PC-9 (cell line): ENCODE results near the gene FURIN. TPM values are rescaled to one million over a fixed set of nuclear protein-coding genes. Genes with fewer than 3 reads are reported as not detected.

Experiments
- BruUV-seq: library from RNA; stranded (reverse); fragments of 400-500 nt; replicated peaks from 2 replicates; lab custom pipeline; 2021; lab: Mats Ljungman, UMichigan
- CTCF ChIA-PET: fragments of 300-600 bp; sonication (Branson Sonifier 250); formaldehyde crosslinking; loops from one replicate; lab custom pipeline; 2022; ENCODE audit warnings: antibody characterized with exemption; lab: Charles Lee
- POLR2A ChIA-PET: fragments of 300-600 bp; sonication (Branson Sonifier 250); formaldehyde crosslinking; loops from one replicate; lab custom pipeline; 2022; ENCODE audit warnings: antibody characterized with exemption; ENCODE audit not compliant: unreplicated experiment; lab: Charles Lee
- DNase-seq, 2 experiments: peaks; one replicate each; pipeline versions ENCODE4 v3.0.0 to v3.0.0-alpha.2; 2015 to 2022; ENCODE audit warnings: mixed read lengths in 1 of 2
- H2AFZ ChIP-seq: fragments of 200-600 bp; sonication (generic); 2 replicates; pipeline ENCODE4 v1.8.1; 2017; ENCODE audit warnings: antibody characterized with exemption
- H3F3A ChIP-seq: fragments of 200-600 bp; sonication (generic); 2 replicates; pipeline ENCODE4 v1.8.1; 2017; ENCODE audit warnings: antibody characterized with exemption, mild to moderate bottlenecking, low read depth; ENCODE audit not compliant: insufficient read depth
- H3K27ac ChIP-seq: fragments of 200-600 bp; sonication (generic); 2 replicates; pipeline ENCODE4 v1.6.1; 2016; ENCODE audit warnings: mixed run types
- H3K27me3 ChIP-seq: fragments of 200-600 bp; sonication (generic); 2 replicates; pipeline ENCODE4 v1.6.1; 2016; ENCODE audit warnings: low read depth, mixed run types; ENCODE audit not compliant: insufficient read depth
- H3K36me3 ChIP-seq: fragments of 200-600 bp; sonication (generic); 2 replicates; pipeline ENCODE4 v1.6.1; 2016; ENCODE audit warnings: low read depth, mixed run types
- H3K4me1 ChIP-seq: fragments of 200-600 bp; sonication (generic); replicated peaks from 2 replicates; pipeline ENCODE4 v1.6.1; 2016; ENCODE audit warnings: mixed run types; ENCODE audit not compliant: insufficient read depth
- H3K4me2 ChIP-seq: fragments of 200-600 bp; sonication (generic); 2 replicates; pipeline ENCODE4 v1.6.1; 2017; ENCODE audit warnings: mixed run types
- H3K4me3 ChIP-seq: fragments of 200-600 bp; sonication (generic); 2 replicates; pipeline ENCODE4 v1.6.1; 2016; ENCODE audit warnings: mixed run types
- H3K79me2 ChIP-seq: fragments of 200-600 bp; sonication (generic); 2 replicates; pipeline ENCODE4 v1.6.1; 2017; ENCODE audit warnings: low read depth, mixed run types
- H3K9me2 ChIP-seq: fragments of 200-600 bp; sonication (generic); 2 replicates; pipeline ENCODE4 v1.8.1; 2017; ENCODE audit warnings: mild to moderate bottlenecking; ENCODE audit not compliant: insufficient read depth
- H3K9me3 ChIP-seq: fragments of 200-600 bp; sonication (generic); 2 replicates; pipeline ENCODE4 v1.8.1; 2016; ENCODE audit warnings: low read depth; ENCODE audit not compliant: insufficient read depth
- H4K20me1 ChIP-seq: fragments of 200-600 bp; sonication (generic); 2 replicates; pipeline ENCODE4 v1.8.1; 2017; ENCODE audit not compliant: insufficient read depth
- EZH2 ChIP-seq: fragments of 200-600 bp; sonication (generic); IDR thresholded peaks from 2 replicates; pipeline ENCODE4 v1.8.0; 2017; ENCODE audit warnings: antibody characterized with exemption, low read depth
- intact Hi-C: fragments of 100-400 bp; cut with micrococcal nuclease; formaldehyde crosslinking; loops from one replicate; pipeline ENCODE4 v1.10.0; 2022; ENCODE audit not compliant: unreplicated experiment
- total RNA-seq: library from RNA; stranded (reverse); gene quantifications from 2 replicates; pipeline ENCODE4 v1.2.3, GENCODE V29; 2021
- TF ChIP-seq, protein P1 (sequence below): fragments of 200-600 bp; sonication (generic); conservative IDR thresholded peaks from 2 replicates; pipeline ENCODE4 v1.6.1; 2017; ENCODE audit warnings: mixed run types, antibody characterized with exemption, mild to moderate bottlenecking, moderate library complexity

The FURIN gene
- total RNA-seq, 1 experiment from 2014 or later = 50.4 TPM

DNA sequence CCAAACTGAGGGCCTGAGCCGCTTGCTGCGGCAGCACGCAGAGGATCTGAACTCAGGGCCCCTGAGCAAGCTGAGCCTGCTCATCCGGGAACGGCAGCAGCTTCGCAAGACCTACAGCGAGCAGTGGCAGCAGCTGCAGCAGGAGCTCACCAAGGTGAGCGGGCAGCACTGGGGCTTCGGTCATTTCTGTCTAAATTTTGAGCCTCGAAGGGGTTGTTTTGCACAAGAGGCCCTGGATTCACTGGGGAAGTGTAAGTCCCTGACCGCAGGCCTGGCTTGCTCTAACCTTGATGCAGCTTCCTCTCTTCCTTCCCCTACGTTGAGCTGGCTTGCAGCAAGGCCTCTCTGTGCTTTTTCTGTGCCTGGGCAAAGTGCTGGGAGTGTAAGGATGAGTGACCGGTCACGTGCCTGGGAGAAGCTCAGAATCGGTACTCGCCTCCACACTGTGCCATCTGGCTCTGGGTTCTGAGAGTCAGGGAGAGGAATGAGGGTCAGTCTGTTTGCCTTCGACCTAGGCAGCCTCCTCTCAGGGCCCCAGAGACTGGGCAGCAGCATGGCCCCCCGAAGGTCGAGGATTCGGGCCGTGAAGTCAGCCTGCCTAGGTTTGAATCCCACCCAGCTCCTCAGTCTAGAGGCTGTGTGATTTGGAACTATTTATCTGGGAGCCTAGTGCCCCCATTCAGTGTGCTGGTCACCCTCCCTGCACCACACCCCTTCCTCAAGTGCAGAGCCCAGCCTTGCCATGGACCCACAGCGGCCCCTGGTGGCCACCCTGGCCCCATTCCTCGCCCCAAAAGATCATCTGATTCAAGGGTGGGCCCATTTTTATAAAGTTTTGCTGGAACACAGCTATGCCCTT is 17.3 kb downstream of the FURIN start:
- BruUV-seq = no TSS peak
- Histone ChIP-seq H3F3A (peaks cover 7% of the 10 kb centered on the region; the same call in 1 of the 2 replicates), H2AFZ (no peak overlapping the region), H3K9me3 (no peaks in the 10 kb centered on the region), H3K27ac (no peak overlapping the region), H3K4me2 (no peak overlapping the region), H3K36me3 (no peaks in the 10 kb centered on the region), H3K27me3 (no peaks in the 10 kb centered on the region), H3K79me2 (no peaks in the 10 kb centered on the region), H4K20me1 (peaks cover 4% of the 10 kb centered on the region; the same call in 1 of the 2 replicates), H3K4me1 (no peaks in the 10 kb centered on the region), H3K9me2 (no peaks in the 10 kb centered on the region), H3K4me3 (no peak overlapping the region)
- intact Hi-C loops = loop anchor here (1.0 kb wide), 4 partner anchors 192 to 742 kb away; no protein-coding TSS in a partner anchor
- ChIA-PET POLR2A (no interaction called here), CTCF (interaction anchor here (0.6 to 2.4 kb wide), 8 partner anchors 18 to 743 kb away, joined by 3 to 26 read pairs (median 4); no protein-coding TSS in a partner anchor)
- DNase-seq = peak in 1 of 2 experiments; percentile 66
- TF ChIP-seq, protein P1, sequence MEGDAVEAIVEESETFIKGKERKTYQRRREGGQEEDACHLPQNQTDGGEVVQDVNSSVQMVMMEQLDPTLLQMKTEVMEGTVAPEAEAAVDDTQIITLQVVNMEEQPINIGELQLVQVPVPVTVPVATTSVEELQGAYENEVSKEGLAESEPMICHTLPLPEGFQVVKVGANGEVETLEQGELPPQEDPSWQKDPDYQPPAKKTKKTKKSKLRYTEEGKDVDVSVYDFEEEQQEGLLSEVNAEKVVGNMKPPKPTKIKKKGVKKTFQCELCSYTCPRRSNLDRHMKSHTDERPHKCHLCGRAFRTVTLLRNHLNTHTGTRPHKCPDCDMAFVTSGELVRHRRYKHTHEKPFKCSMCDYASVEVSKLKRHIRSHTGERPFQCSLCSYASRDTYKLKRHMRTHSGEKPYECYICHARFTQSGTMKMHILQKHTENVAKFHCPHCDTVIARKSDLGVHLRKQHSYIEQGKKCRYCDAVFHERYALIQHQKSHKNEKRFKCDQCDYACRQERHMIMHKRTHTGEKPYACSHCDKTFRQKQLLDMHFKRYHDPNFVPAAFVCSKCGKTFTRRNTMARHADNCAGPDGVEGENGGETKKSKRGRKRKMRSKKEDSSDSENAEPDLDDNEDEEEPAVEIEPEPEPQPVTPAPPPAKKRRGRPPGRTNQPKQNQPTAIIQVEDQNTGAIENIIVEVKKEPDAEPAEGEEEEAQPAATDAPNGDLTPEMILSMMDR = peak; percentile 98
- TF ChIP-seq EZH2 = no peak

DNA sequence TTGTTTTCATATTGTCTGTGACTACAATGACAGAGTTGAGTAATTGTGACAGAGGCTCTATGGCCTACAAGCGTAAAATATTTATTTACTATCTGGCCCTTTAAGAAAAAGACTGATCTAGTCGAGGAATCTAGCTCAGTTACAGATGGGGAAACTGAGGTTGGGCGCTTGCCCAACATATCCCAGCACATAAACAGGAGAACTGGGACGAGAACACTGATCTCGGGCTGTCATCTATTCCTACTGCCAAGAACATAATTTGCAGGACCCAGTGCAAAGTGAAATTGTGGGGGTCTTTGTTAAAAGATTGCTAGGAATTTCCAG is 17.9 kb downstream of the FURIN start:
- H3K27ac ChIP-seq = no peak overlapping the region
- CTCF ChIA-PET = interaction anchor here (0.6 to 2.4 kb wide), 7 partner anchors 18 to 743 kb away, joined by 3 to 26 read pairs (median 4); no protein-coding TSS in a partner anchor
- no peak overlapping the region for H2AFZ ChIP-seq
- H3K4me2 ChIP-seq = no peak overlapping the region
- H3K36me3 ChIP-seq = no peaks in the 10 kb centered on the region
- H3K4me1 ChIP-seq = no peaks in the 10 kb centered on the region
- H3K4me3 ChIP-seq = no peak overlapping the region
- no peak for TF ChIP-seq EZH2
- TF ChIP-seq, protein P1 = 0 out of 2 replicates have a peak, but pooled peaks have one; percentile 11
- H3K9me3 ChIP-seq = no peaks in the 10 kb centered on the region
- H3K9me2 ChIP-seq = no peaks in the 10 kb centered on the region
- H3K27me3 ChIP-seq = no peaks in the 10 kb centered on the region
- no TSS peak for BruUV-seq
- POLR2A ChIA-PET = no interaction called here
- DNase-seq = no peak
- H3K79me2 ChIP-seq = no peaks in the 10 kb centered on the region
- peaks cover 7% of the 10 kb centered on the region; the same call in 1 of the 2 replicates for H3F3A ChIP-seq
- intact Hi-C loops = loop anchor here (1.0 kb wide), 4 partner anchors 193 to 743 kb away; no protein-coding TSS in a partner anchor
- peaks cover 4% of the 10 kb centered on the region; the same call in 1 of the 2 replicates for H4K20me1 ChIP-seq

DNA sequence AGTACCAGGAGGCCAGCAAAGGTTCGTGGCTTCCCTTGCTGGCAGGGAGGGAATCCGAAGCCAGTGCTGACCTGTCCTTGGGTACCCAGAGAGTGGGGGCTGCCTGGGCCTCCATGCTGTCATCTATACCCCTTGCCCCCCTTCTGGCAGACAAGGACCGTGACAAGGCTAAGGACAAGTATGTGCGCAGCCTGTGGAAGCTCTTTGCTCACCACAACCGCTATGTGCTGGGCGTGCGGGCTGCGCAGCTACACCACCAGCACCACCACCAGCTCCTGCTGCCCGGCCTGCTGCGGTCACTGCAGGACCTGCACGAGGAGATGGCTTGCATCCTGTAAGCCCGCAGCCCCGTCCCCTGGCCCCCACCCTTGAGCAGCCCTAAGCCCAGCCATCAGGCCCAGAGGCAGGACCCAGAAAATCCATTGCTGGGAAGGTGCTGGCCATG is 18.7 kb downstream of the FURIN start:
- intact Hi-C loops = no loop called here
- no peak for TF ChIP-seq EZH2
- TF ChIP-seq, protein P1 = no peak
- Histone ChIP-seq H3F3A (peaks cover 7% of the 10 kb centered on the region; the same call in 1 of the 2 replicates), H3K4me2 (no peak overlapping the region), H3K9me3 (no peaks in the 10 kb centered on the region), H3K27me3 (no peaks in the 10 kb centered on the region), H4K20me1 (peaks cover 4% of the 10 kb centered on the region; the same call in 1 of the 2 replicates), H3K4me1 (no peaks in the 10 kb centered on the region), H3K79me2 (no peaks in the 10 kb centered on the region), H3K4me3 (no peak overlapping the region), H2AFZ (no peak overlapping the region), H3K9me2 (no peaks in the 10 kb centered on the region), H3K27ac (no peak overlapping the region), H3K36me3 (no peaks in the 10 kb centered on the region)
- ChIA-PET CTCF (interaction anchor here (0.9 to 2.4 kb wide), 3 partner anchors 239 to 744 kb away, joined by 3 to 26 read pairs (median 10); no protein-coding TSS in a partner anchor), POLR2A (no interaction called here)
- BruUV-seq = no TSS peak
- no peak for DNase-seq
